Femur (tissue), 1 donor: ENCODE data around the gene DTL.

ENCODE experiments used
- DNase-seq: peaks from one replicate; pipeline ENCODE4 v3.0.0-alpha.2; 2017

Gene DTL

DNA sequence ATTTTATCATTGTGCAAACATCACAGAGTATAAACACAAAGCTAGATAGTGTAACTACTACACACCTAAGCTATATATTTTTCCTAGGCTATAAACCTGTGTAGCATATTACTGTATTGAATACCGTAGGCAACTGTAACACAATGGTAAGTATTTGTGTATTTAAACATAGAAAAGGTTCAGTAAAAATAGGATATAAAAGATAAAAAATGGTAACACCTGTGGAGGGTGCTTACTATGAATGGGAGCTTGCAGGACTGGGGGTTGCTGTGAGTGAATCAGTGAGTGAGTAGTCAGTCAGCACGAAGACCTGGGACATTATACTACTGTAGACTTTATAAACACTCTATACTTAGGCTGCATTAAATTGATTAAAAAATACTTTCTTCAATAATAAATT lies 4.1 kb downstream of the DTL start:
- DNase-seq, result no peak

DNA sequence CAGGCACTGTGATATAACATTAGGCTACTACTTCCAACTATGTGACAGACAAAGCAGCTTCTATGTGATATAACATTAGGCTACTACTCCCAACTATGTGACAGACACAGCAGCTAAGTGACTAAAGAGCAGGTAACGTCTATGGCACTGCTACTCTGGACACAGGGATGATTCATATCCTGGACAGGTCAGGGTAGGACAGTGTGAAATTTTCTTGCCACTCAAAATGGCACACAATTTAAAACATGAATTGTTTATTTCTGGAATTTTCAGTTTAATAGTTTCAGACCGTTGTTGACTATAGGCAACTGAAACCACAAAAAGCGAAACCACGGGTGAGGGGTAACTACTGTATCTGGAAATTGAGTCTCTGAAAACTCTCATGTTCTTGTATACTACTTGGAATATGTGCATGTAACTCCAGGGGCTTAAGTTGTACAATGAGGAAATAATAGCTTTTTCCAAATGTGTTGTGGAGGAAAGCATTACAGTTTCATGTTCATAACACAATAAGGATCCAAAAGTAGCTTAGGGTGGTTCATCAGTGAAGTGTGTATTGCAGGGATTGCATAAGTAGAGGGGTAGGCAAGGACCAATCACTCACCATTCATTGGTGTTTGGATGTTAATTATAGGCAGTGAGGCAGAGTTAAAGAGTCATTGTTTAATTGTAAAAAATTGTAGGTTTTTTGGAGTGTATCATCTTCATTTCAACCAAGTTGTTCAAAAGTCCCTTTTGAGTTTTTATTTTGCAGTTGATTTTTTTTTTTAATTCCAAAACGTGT lies 5.3 kb downstream of the DTL start:
- DNase-seq, result no peak

DNA sequence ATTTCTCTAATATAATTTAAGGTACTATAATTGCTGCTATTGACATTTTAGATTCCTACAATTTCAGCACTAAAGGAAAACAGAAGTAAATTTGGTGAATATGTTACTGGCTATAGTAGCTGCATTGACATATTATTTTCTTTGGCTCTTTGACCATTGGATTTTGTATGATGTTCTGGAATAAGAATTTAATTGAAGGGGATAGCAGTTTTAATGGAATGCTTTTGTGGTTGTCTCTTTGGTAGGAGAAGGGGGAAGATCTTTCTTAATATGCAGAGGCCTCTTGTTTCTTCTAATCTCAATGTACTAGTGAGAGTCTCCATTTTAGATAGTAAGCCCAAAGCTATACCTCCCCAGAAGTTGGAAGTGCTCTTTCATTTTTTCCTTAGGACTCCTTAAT lies 6.9 kb downstream of the DTL start:
- no peak for DNase-seq

DNA sequence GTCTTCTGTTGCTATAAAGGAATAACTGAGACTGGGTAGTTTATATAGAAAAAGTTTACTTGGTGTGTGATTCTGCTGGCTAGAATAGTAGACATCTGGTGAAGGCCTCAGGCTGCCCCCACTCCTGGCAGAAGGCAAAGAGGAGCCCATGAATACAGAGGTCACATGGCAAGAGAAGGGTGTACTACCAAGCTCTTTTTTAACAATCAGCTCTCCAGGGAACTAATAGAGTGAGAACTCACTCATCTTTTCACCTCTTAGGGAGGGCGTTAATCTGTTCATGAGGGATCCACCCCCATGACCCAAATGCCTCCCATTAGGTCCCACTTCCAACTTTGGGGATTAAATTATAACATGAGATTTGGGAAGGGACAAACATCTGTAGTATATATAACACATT lies 9.3 kb downstream of the DTL start:
- DNase-seq, result no peak

DNA sequence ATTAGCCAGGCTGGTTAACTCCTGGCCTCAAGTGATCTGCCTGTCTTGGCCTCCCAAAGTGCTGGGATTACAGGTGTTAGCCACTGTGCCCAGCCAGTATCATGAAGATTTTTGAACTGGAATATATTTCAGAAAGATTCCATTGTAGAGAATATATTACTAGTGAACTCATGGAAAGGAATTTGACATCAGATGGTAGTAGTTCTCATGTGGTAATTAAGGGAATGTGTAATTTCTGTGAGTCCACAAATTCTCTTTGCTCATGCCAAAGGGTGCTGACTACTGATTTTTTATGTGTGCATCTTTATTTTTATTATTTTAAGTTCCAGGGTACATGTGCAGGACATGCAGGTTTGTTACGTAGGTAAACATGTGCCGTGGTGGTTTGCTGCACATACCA lies 10.4 kb downstream of the DTL start:
- DNase-seq, result no peak

DNA sequence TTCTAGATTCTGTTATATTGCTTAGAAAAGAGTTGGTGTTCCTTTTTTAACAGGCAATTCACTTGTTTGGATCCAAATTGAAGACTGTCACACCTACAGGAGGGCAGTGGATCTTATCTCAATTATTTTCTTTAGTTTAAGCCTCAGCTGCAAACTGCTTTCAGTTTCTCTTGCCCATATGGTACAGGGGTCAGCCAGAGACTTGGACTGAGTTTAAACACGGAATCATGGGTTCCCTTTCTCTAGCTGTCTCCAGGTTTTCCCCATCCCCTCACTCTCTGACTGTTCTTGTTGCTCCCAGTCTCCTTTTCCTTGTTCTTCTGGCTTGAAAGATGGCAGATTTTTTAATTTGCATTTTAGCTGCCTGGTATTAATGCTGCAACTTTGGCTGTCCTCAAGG lies 18.4 kb downstream of the DTL start:
- no peak for DNase-seq

DNA sequence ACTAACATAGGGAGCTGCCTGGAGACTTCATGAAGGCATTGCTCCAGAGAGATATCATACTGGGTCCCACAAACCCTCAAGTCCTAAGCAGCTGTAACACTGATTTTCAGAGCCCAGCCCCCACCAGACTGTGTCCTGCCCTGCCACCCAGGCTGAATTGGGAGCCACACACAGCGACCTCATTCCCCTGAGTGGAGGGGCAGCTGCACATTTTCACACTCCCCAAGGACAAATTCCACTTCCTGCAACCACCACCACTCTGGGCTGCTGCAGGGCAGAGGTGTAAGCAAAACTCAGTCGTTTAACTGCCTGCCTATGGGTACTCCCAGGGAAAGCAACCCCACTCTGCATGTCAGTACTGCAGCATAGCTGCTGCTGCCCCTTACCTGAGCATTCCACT lies 19.8 kb downstream of the DTL start:
- DNase-seq, result no peak

DNA sequence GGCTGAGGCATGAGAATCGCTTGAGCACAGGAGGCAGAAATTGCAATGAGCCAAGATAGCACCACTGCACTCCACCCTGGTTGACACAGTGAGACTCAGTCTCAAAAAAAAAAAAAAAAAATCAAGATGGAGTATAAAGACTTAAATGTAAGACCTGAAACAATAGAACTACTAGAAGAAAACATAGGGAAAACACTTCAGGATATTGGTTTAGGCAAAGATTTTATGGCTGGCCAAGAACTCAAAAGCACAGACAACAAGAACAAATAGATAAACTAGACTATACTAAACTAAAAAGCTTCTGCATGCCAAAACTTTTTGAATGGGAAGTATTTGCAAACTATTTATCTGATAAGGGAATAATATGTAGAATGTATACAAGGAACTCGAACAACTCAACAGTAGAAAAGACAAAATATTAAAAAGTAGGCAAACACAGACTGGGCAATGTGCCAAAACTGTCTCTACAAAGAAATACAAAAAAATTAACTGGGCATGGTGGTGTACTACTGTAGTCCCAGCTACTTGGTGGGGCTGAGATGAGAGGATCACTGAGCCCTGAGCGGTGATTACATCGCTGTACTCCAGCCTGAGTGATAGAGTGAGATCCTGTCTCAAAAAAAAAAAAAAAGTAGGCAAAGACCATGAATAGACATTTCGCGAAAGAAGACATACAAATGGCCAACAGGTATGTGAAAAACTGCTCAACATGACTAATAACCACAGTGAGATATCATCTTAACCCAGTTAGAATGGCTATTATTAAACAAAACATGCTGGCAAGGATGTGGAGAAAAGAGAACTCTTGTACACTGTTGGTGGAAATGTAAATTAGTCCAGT lies 25.3 kb downstream of the DTL start:
- no peak for DNase-seq

DNA sequence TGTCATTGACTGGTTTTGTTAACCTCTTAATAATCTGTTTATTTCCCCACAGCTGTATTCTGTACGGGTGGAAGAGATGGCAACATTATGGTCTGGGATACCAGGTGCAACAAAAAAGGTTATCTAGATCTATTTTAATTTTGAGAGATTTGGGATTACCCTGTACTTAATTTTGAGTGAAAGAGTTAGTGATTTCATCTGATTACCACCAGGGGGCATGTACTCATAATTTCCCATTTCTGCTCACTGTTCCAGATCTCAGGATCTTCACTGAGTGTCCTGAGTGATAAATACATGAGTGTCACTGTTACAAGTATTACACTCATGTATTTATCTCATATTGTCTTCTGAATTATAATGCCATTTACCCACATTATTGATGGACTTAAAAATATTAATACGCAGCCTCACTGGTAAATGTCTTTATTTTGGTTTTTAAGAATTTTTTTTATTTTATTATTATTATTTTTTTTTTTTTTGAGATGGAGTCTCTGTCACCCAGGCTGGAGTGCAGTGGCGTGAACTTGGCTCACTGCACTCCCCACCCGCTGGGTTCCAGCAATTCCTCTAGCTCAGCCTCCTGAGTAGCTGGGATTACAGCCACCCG lies 27.4 kb downstream of the DTL start:
- DNase-seq, result no peak

DNA sequence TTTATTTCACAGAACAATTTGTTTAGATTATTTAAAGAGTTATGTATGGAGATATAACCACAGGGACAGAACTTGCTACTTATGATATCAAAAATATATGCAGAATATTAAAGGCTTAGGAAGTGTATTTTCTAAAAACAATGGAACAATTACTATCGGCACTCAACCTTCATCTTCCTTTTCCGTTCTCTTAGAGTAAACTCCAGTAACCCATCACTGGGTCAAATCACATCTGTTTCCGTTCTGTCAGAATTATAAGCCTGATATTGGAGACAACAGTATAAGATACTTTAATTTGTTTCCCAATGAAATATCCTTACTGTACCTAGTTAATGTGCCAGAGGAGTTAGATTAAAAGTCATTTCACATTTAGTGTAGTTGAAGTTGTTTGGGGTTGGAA lies 32.2 kb downstream of the DTL start:
- DNase-seq, result no peak

DNA sequence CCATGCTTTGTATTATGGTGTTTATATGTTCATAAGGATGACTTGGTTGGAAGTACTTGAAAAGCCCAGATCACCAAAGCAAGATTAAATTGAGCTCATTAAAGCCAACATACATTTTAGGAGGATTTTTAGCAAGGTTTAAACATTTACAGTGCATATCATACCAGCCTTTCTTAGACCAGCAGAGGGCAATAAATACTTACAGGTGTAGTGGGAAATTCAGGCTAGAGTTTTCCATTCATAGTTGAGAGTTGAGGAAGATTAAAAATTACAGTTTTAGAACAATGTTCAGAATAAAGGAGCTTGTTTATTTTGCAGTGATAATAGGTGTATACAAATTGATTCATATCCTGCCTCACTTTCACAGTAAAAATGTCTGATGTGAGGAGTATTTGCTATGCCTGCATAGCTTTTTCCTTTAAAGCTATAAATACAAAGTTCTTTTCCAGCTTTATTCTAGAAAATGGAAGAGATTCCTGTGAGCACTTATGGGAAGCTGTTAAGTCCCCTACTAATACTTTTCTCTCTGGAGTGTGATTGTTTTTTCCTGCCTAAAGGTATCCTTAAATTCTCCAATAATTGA lies 35.3 kb downstream of the DTL start:
- no peak for DNase-seq

DNA sequence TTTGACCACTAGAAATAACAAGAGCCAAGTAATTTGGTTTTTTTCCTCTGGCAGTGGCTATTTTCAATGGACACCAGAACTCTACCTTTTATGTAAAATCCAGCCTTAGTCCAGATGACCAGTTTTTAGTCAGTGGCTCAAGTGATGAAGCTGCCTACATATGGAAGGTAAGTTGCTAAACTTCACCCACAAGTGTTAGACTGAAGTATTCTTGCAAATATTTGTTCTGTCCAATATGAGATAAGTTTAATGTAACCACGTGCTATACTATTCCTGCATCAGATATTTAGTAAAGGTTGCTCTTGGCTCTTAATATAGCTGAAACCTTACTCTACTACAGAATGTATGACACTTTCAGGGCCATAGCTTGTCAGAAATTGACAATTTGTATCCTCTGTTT lies 36.5 kb downstream of the DTL start:
- no peak for DNase-seq

DNA sequence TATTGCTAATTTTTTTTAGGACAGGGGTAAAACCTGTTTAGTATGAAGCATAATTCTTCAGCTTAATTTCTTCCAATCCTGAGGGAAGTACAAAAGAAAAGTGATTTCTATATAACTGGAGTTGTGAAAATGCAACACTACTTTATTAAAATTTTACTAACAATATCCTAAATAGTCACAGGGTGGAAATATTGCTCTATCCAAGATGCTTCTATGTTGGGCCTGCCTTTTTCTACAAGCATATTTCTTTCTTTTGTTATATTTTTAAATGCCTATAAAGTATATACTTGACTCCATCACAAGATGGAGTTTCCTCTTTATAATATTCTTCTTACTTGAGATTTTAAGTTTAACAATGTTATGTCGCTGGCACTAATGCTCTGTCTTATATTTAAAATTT lies 37.9 kb downstream of the DTL start:
- no peak for DNase-seq

DNA sequence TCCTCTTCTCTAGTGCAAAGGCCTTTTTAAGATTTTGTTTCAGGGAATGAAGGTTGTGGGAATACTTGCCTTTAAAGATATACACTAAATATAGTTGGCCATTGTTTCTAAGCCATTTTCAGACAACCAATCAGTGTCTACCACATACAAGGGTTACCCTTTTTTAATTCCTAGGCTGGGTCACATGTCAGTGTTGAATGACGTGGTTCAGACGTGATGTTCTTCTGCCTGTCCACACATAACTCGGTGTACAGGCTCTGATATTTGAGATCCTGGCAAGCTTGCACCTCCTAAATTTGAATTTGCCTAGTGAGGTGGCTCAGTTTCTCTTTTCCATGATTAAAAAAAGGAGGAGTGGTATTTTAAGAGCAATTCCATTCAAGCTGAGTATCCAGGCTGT lies 38.8 kb downstream of the DTL start:
- no peak for DNase-seq

DNA sequence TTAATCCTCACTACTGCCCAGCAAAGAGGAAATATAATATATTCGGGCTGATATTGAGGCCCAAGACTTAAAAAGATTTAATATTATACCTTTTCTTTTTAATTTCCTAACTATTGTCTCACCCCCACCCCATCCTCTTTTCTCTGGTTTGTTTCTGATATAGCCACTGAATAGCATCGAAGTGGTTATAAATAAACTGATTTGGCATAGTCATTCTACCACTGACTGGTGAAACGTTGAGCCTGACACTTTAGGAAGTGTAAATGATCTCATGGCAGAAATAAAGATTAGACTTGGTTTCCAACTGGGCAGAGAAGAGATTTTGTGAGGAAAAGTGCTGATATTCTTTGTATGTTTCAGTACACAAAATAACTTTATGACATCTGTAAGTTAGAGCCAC lies 39.3 kb downstream of the DTL start:
- no peak for DNase-seq

DNA sequence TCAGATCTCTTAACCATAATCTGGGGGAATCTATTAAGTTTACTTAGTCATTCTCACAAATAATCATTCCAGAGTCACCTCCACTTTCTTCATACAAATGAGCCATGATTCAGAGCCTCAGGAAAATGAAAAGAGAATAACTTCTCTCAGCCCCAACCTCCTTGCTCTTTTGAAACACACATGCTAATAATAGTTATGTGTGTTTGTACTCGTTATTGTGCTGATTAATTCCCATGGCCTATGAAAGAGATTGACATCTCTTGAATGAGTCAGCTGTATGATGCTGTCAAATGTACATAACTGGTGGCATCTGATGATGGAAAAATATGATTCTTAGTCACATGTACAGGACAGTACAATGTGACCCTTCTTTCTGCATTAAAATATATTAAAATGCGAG lies 41.5 kb downstream of the DTL start:
- no peak for DNase-seq

DNA sequence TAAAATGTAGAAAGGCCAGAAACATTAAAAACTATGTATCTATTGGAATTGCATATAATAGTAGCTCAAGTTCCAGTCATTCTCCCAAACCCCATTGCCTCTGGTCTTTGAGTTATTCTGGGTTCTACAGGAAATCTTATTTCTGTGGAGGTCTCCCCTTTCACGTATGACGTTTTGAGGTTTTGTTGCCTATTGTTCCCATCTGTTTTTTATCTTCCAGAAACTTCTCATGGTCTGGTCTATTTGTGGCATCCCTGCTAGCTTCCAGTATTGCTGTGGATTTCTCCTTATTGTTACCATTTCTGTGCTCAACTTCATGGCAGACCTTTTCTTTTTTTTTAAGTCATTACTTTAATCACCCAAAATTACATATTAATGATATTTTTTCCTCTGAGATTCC lies 43.3 kb downstream of the DTL start:
- DNase-seq, result no peak

DNA sequence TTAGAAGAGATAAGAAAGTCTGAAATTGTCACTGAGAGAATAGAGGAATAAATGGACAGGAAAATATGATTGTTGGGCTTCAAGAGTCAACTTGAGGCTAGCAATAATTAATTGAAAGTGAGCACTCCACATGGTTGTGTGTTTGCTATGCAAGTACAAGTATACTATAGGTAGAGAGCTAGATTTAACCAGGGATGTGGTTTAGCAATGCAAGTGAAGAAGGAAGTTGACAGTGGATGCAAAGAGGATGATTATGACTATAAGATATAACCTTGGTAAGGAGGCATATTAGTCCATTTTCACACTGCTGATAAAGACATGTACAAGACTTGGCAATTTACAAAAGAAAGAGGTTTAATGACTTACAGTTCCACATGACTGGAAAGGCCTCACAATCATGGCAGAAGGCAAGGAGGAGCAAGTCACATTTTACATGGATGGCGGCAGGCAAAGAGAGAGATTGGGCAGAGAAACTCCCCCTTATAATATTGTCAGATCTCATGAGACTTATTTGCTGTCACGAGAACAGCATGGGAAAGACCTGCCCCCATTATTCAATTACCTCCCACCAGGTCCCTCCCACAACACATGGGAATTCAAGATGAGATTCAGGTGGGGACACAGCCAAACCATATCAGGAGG lies 47.3 kb downstream of the DTL start:
- no peak for DNase-seq

DNA sequence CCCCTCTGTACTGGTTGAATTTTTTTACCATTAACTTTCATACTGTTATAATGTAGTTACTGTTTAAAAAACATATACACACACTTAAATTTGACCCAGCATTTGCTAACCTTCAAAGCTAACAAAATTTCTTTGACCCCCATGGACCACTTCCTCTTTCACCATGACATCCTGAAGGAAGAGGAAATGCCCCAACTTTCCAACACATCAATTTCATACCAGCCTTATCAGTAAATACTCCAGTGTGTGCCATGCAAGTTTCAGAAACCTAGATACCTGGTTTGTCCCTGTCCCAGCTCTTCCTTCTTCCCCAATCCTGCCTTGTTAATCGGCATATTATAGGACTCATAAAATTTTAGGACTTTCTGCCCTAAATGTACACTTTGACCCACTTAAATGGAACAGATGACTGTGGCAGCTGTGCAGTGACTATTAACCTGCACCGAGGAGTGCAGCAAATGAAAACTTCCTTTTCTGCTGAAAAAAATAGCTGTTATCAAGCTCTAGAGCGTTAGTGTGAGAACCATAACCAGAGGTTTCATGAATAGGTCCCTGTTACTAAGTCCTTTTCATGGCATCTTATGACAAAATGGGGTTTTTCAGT lies 54.1 kb downstream of the DTL start:
- no peak for DNase-seq

DNA sequence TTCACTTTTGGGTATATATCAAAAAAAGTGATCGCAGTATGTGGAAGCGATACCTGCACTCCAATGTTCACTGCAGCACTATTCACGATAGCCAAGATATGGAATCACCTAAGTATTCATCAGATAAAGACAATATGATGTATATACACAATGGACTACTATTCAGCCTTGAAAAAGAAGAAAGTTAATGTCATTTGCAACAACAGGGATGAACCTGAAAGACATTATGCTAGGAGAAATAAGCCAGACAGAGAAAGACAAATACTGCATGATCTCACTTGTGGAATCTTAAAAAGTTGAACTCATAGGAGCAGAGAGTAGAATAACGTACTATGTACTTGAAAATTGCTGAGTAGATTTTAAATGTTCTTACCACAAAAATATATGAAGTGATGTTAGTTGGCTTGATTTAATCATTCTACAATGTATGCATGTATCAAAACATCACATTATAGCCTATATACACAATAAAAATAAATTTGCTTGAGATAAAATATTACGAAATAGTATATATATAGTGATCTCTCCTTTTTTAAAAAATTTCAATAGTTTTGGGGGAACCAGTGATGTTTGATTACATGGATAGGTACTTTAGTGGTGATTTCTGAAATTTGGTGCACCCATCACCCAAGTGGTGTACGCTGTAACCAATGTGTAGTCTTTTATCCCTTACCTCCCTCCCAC lies 56.0 kb downstream of the DTL start:
- no peak for DNase-seq

DNA sequence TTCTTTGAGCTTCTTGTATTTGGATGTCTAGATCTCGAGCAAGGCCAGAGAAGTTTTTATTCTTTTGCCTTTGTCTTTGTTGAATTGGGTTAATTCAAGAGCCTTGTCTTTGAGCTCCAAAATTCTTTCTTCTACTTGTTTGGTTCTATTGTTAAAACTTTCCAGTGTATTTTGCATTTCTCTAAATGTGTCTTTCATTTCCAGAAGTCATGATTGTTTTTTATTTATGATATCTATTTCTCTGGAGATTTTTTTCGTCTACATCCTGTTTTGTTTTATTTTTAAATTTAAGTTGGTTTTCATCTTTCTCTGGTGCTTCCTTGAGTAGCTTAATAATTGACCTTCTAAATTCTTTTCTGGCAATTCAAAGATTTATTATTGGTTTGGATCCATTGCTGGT lies 61.8 kb downstream of the DTL start:
- DNase-seq, result no peak

DNA sequence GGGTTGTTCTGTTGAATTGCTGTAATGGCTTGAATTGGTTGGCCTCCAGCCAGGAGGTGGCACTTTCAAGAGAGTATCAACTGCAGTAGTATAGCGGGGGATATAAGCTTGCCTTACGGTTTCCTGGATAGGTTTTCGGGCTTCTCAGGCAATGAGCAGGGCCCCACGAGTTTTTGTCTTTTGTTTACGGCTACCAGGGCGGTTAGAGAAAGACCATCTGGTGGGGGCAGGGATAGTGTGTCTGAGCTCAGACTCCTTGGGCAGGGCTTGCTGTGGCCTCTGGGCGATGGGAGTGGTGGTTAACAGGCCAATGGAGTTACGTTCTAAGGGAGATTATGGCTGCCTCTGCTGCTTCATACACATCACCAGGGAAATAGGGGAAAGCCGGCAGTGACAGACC lies 62.8 kb downstream of the DTL start:
- no peak for DNase-seq
